IMR-90 (cell line): Measurements from ENCODE around the gene PHF14.

Experiments
- CTCF ChIP-seq: conservative IDR thresholded peaks from 2 replicates; pipeline ENCODE4 v1.5.1; 2012; ENCODE audit warnings: mild to moderate bottlenecking, low read depth, low read length, improper control_type of control experiment
- MXI1 ChIP-seq: IDR thresholded peaks from 2 replicates; pipeline ENCODE4 v1.6.1; 2012; ENCODE audit warnings: low read depth, mild to moderate bottlenecking, low read length, moderate library complexity, borderline replicate concordance
- RFX5 ChIP-seq: IDR thresholded peaks from 2 replicates; pipeline ENCODE4 v1.8.0; 2012; ENCODE audit warnings: low read depth, mild to moderate bottlenecking, low read length, moderate library complexity
- SMC3 ChIP-seq: fragments of 150-350 bp; IDR thresholded peaks from 2 replicates; pipeline ENCODE4 v1.6.1; 2016; ENCODE audit warnings: low read depth, mild to moderate bottlenecking, antibody characterized with exemption, low read length, moderate library complexity
- TF ChIP-seq, protein P1 (sequence below): fragments of 150-350 bp; IDR thresholded peaks from 2 replicates; pipeline ENCODE4 v1.6.1; 2016; ENCODE audit warnings: low read depth, mild to moderate bottlenecking, low read length, moderate library complexity, borderline replicate concordance
- TF ChIP-seq, protein P2 (sequence below): fragments of 150-350 bp; IDR thresholded peaks from 2 replicates; pipeline ENCODE4 v1.6.1; 2017; ENCODE audit warnings: mild to moderate bottlenecking, antibody characterized with exemption, low read length, low read depth

- no peak for TF ChIP-seq RFX5
- no peak for TF ChIP-seq CTCF
- TF ChIP-seq SMC3: no peak
- TF ChIP-seq, protein P1, sequence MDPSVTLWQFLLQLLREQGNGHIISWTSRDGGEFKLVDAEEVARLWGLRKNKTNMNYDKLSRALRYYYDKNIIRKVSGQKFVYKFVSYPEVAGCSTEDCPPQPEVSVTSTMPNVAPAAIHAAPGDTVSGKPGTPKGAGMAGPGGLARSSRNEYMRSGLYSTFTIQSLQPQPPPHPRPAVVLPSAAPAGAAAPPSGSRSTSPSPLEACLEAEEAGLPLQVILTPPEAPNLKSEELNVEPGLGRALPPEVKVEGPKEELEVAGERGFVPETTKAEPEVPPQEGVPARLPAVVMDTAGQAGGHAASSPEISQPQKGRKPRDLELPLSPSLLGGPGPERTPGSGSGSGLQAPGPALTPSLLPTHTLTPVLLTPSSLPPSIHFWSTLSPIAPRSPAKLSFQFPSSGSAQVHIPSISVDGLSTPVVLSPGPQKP: no peak
- TF ChIP-seq, protein P2, sequence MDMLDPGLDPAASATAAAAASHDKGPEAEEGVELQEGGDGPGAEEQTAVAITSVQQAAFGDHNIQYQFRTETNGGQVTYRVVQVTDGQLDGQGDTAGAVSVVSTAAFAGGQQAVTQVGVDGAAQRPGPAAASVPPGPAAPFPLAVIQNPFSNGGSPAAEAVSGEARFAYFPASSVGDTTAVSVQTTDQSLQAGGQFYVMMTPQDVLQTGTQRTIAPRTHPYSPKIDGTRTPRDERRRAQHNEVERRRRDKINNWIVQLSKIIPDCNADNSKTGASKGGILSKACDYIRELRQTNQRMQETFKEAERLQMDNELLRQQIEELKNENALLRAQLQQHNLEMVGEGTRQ: no peak
- no peak for TF ChIP-seq MXI1
Observed at GRCh38 chr7:11035661-11036060, 62.0 kb downstream of the PHF14 start.
